H1 (cell line): Measurements from ENCODE around the gene CDH12. TPM values are rescaled to one million over a fixed set of nuclear protein-coding genes. Genes with fewer than 3 reads are reported as not detected.

Experiments
- CTCF ChIA-PET: fragments of 300-600 bp; sonication (Branson Sonifier 250); formaldehyde crosslinking; loops from one replicate; lab custom pipeline; 2021; ENCODE audit not compliant: partially characterized antibody; lab: Charles Lee
- POLR2A ChIA-PET: fragments of 300-600 bp; sonication (Branson Sonifier 250); formaldehyde crosslinking; loops from one replicate; lab custom pipeline; 2021; ENCODE audit warnings: inconsistent platforms; ENCODE audit not compliant: partially characterized antibody; lab: Charles Lee
- DNase-seq, 2 experiments: peaks; one replicate each; pipeline versions ENCODE4 v3.0.0 to v3.0.0-alpha.2; 2010 to 2022; ENCODE audit warnings: low spot score in 2 of 2, low read depth in 1 of 2, mixed read lengths in 1 of 2
- FAIRE-seq: peaks from 2 replicates; lab custom pipeline; 2011; peaks lifted over from hg19 to GRCh38; lab: Jason Lieb, UNC
- H2AFZ ChIP-seq: 2 replicates; pipeline ENCODE4 v1.8.1; 2012; ENCODE audit warnings: low read length, inconsistent platforms
- H2AK5ac ChIP-seq: 2 replicates; pipeline ENCODE4 v1.6.1; 2013; ENCODE audit warnings: low read depth, low read length
- H2BK120ac ChIP-seq: replicated peaks from 2 replicates; pipeline ENCODE3; 2013; ENCODE audit warnings: low read depth, low read length, inconsistent platforms
- H2BK12ac ChIP-seq: 2 replicates; pipeline ENCODE4 v1.6.1; 2013; ENCODE audit warnings: low read depth, low read length
- H2BK15ac ChIP-seq: 2 replicates; pipeline ENCODE4 v1.6.1; 2013; ENCODE audit warnings: low read length
- H2BK20ac ChIP-seq: 2 replicates; pipeline ENCODE4 v1.6.1; 2013; ENCODE audit warnings: low read length
- H2BK5ac ChIP-seq: 2 replicates; pipeline ENCODE4 v1.6.1; 2013; ENCODE audit warnings: low read depth, low read length
- H3K14ac ChIP-seq: 2 replicates; pipeline ENCODE4 v1.6.1; 2013; ENCODE audit warnings: inconsistent platforms; ENCODE audit not compliant: insufficient read length
- H3K18ac ChIP-seq: 2 replicates; pipeline ENCODE4 v1.6.1; 2013; ENCODE audit warnings: low read length; ENCODE audit errors: extremely low read depth
- H3K23ac ChIP-seq: 2 replicates; pipeline ENCODE4 v1.6.1; 2013; ENCODE audit warnings: inconsistent platforms; ENCODE audit not compliant: insufficient read length
- H3K23me2 ChIP-seq: 2 replicates; pipeline ENCODE4 v1.6.1; 2013; ENCODE audit warnings: low read depth, low read length
- H3K27ac ChIP-seq: 2 replicates; pipeline ENCODE4 v1.6.1; 2011; ENCODE audit warnings: low read depth, low read length, inconsistent platforms
- H3K27me3 ChIP-seq, 4 experiments: replicated peaks in 1 of 4; 1 replicate in 1 of 4; 2 replicates in 3 of 4; pipeline versions ENCODE4 v1.6.1 to v1.8.1; 2011 to 2013; ENCODE audit warnings: low read length in 3 of 4, mild to moderate bottlenecking in 3 of 4, inconsistent platforms in 2 of 4, mixed read lengths in 2 of 4, moderate library complexity in 1 of 4; ENCODE audit not compliant: control insufficient read depth in 3 of 4, insufficient read depth in 3 of 4; ENCODE audit errors: extremely low read depth in 1 of 4
- H3K36me3 ChIP-seq, 4 experiments: 2 replicates each; pipeline versions ENCODE4 v1.6.1 to v1.8.1; 2011 to 2013; ENCODE audit warnings: mild to moderate bottlenecking in 4 of 4, low read length in 3 of 4, moderate library complexity in 2 of 4, control low read depth in 1 of 4, inconsistent platforms in 1 of 4; ENCODE audit not compliant: insufficient read depth in 4 of 4, control insufficient read depth in 2 of 4
- H3K4ac ChIP-seq: replicated peaks from 2 replicates; pipeline ENCODE3; 2013; ENCODE audit warnings: low read length, low read depth, mixed read lengths, inconsistent platforms; ENCODE audit not compliant: insufficient read length
- H3K4me1 ChIP-seq, 4 experiments: replicated peaks in 1 of 4; 1 replicate in 1 of 4; 2 replicates in 3 of 4; pipeline versions ENCODE4 v1.6.1 to v1.8.1; 2011 to 2013; ENCODE audit warnings: low read length in 3 of 4, inconsistent platforms in 2 of 4, mixed read lengths in 1 of 4; ENCODE audit not compliant: insufficient read depth in 4 of 4, control insufficient read depth in 3 of 4
- H3K4me2 ChIP-seq, 2 experiments: 2 replicates each; pipeline versions ENCODE4 v1.6.1 to v1.8.1; 2011 to 2013; ENCODE audit warnings: low read depth in 2 of 2, low read length in 2 of 2, control low read depth in 1 of 2, inconsistent platforms in 1 of 2, mild to moderate bottlenecking in 1 of 2; ENCODE audit not compliant: insufficient read depth in 1 of 2
- H3K4me3 ChIP-seq, 4 experiments: fragments of 200-600, 300-600 bp in 1 of 4; sonication (generic), shearing (Covaris generic), sonication (Bioruptor Twin) in 1 of 4; 2 replicates each; pipeline versions ENCODE4 v1.5.1 to v1.8.1; 2011 to 2016; ENCODE audit warnings: low read length in 4 of 4, low read depth in 3 of 4, control low read depth in 2 of 4, inconsistent platforms in 2 of 4, mild to moderate bottlenecking in 2 of 4, mixed read lengths in 1 of 4, moderate library complexity in 1 of 4; ENCODE audit not compliant: insufficient read depth in 2 of 4; ENCODE audit errors: extremely low read depth in 1 of 4
- H3K56ac ChIP-seq: replicated peaks from 2 replicates; pipeline ENCODE3; 2013; ENCODE audit warnings: low read depth, mild to moderate bottlenecking, mixed read lengths, low read length, inconsistent platforms; ENCODE audit not compliant: insufficient read length
- H3K79me1 ChIP-seq: 2 replicates; pipeline ENCODE4 v1.6.1; 2013; ENCODE audit warnings: low read depth, low read length, control low read depth
- H3K79me2 ChIP-seq, 2 experiments: 2 replicates each; pipeline versions ENCODE4 v1.6.1 to v1.8.1; 2012 to 2013; ENCODE audit warnings: low read length in 2 of 2, mild to moderate bottlenecking in 2 of 2, inconsistent platforms in 1 of 2; ENCODE audit not compliant: insufficient read depth in 2 of 2, control insufficient read depth in 1 of 2
- H3K9ac ChIP-seq, 4 experiments: replicated peaks in 1 of 4; 1 replicate in 1 of 4; 2 replicates in 3 of 4; pipeline versions ENCODE4 v1.6.1 to v1.8.1; 2011 to 2013; ENCODE audit warnings: low read depth in 3 of 4, low read length in 3 of 4, control low read depth in 2 of 4, mild to moderate bottlenecking in 2 of 4, moderate library complexity in 2 of 4, inconsistent platforms in 1 of 4; ENCODE audit errors: extremely low read depth in 1 of 4
- H3K9me3 ChIP-seq, 2 experiments: 2 replicates each; pipeline versions ENCODE4 v1.6.1 to v1.8.1; 2012 to 2013; ENCODE audit warnings: mild to moderate bottlenecking in 2 of 2, moderate library complexity in 2 of 2, control low read depth in 1 of 2, inconsistent platforms in 1 of 2, low read depth in 1 of 2, low read length in 1 of 2, mixed read lengths in 1 of 2; ENCODE audit not compliant: insufficient read depth in 2 of 2
- H4K20me1 ChIP-seq, 2 experiments: replicated peaks in 1 of 2; 2 replicates each; pipeline versions ENCODE3 to v1.8.1; 2011 to 2013; ENCODE audit warnings: inconsistent platforms in 2 of 2, low read length in 2 of 2, mild to moderate bottlenecking in 1 of 2; ENCODE audit not compliant: insufficient read depth in 2 of 2, control insufficient read depth in 1 of 2
- H4K5ac ChIP-seq: 2 replicates; pipeline ENCODE4 v1.6.1; 2013; ENCODE audit warnings: low read length, low read depth, mixed read lengths, inconsistent platforms; ENCODE audit not compliant: insufficient read length
- H4K8ac ChIP-seq: 2 replicates; pipeline ENCODE4 v1.8.0; 2013; ENCODE audit warnings: mild to moderate bottlenecking, moderate library complexity, low read length, inconsistent platforms; ENCODE audit not compliant: insufficient read depth; ENCODE audit errors: extremely low read depth
- H4K91ac ChIP-seq: replicated peaks from 2 replicates; pipeline ENCODE3; 2013; ENCODE audit warnings: low read length, mixed read lengths, inconsistent platforms; ENCODE audit not compliant: insufficient read length
- CEBPB ChIP-seq: IDR thresholded peaks from 2 replicates; pipeline ENCODE4 v1.6.1; 2012; ENCODE audit warnings: low read depth, low read length
- EGR1 ChIP-seq: IDR thresholded peaks from 2 replicates; pipeline ENCODE4 v1.6.1; 2011; ENCODE audit warnings: low read depth, low read length, borderline replicate concordance
- EZH2 ChIP-seq: fragments of 200-600 bp; sonication (generic); IDR thresholded peaks from 2 replicates; pipeline ENCODE4 v1.7.1; 2012; ENCODE audit warnings: low read depth, mild to moderate bottlenecking, moderate library complexity, low read length, inconsistent platforms; ENCODE audit not compliant: severe bottlenecking
- JUND ChIP-seq: IDR thresholded peaks from 2 replicates; pipeline ENCODE4 v1.6.1; 2011; ENCODE audit warnings: mild to moderate bottlenecking, improper control_type of control experiment, low read length
- KDM4A ChIP-seq: IDR thresholded peaks from one replicate; pipeline ENCODE4 v1.7.1; 2012; ENCODE audit warnings: low read depth, mild to moderate bottlenecking, moderate library complexity, low read length, inconsistent platforms; ENCODE audit not compliant: severe bottlenecking
- KDM5A ChIP-seq: fragments of 200-600 bp; IDR thresholded peaks from 2 replicates; pipeline ENCODE4 v1.7.1; 2012; ENCODE audit warnings: mild to moderate bottlenecking, low read length, inconsistent platforms, mixed read lengths
- PHF8 ChIP-seq: fragments of 200-600 bp; sonication (generic); conservative IDR thresholded peaks from 2 replicates; pipeline ENCODE4 v1.7.1; 2012; ENCODE audit warnings: low read depth, mild to moderate bottlenecking, inconsistent platforms, low read length, moderate library complexity
- RBBP5 ChIP-seq: IDR thresholded peaks from 2 replicates; pipeline ENCODE4 v1.7.1; 2012; ENCODE audit warnings: low read depth, mild to moderate bottlenecking, inconsistent platforms, low read length, moderate library complexity, borderline replicate concordance
- RXRA ChIP-seq: IDR thresholded peaks from 2 replicates; pipeline ENCODE4 v1.6.1; 2011; ENCODE audit warnings: low read depth, mild to moderate bottlenecking, low read length, moderate library complexity; ENCODE audit not compliant: insufficient read depth
- SAP30 ChIP-seq: fragments of 300-600 bp; sonication (generic); IDR thresholded peaks from 2 replicates; pipeline ENCODE4 v1.7.1; 2012; ENCODE audit warnings: low read length, moderate library complexity, mild to moderate bottlenecking, inconsistent platforms; ENCODE audit not compliant: insufficient read depth, insufficient replicate concordance
- SIX5 ChIP-seq: IDR thresholded peaks from 2 replicates; pipeline ENCODE4 v1.6.1; 2011; ENCODE audit warnings: mild to moderate bottlenecking, low read depth, low read length
- ZNF274 ChIP-seq: IDR thresholded peaks from 2 replicates; pipeline ENCODE4 v1.7.0; 2012; ENCODE audit warnings: low read length, borderline replicate concordance; ENCODE audit errors: extremely low read depth
- WGBS, 2 experiments: shearing (Covaris generic) in 1 of 2; methylation state at CpG; one replicate each; pipeline versions ENCODE4 v1.1.6 to v1.1.7; 2013 to 2015; ENCODE audit warnings: low lambda C conversion rate in 2 of 2, mixed read lengths in 2 of 2, inconsistent platforms in 1 of 2, low coverage in 1 of 2, missing lambda C conversion rate in 1 of 2; ENCODE audit not compliant: insufficient replicate concordance in 2 of 2, insufficient coverage in 1 of 2, insufficient read length in 1 of 2; ENCODE audit errors: extremely low coverage in 1 of 2, missing lambda C conversion rate in 1 of 2; 5-methylcytosine and 5-hydroxymethylcytosine counted together
- polyA plus RNA-seq, 7 experiments: library from polyadenylated mRNA; depleted of rRNA in 3 of 7; stranded (reverse) in 5 of 7; unstranded in 2 of 7; fragments of >200 nt in 5 of 7; fragments of 200-250 nt in 2 of 7; gene quantifications; 1 replicate in 5 of 7; 2 replicates in 1 of 7; 4 replicates in 1 of 7; pipeline versions ENCODE4 v1.2.1 to v1.2.3, GENCODE V29; 2011 to 2013; ENCODE audit warnings: missing spikeins in 2 of 7, mixed read lengths in 2 of 7
- total RNA-seq: library from RNA; stranded (reverse); fragmentation: NEBNext Ultra II Directional; extraction: Animal tissue kit (Norgen Biotek cat#: 25700); gene quantifications from 2 replicates; pipeline ENCODE4 v1.2.1, GENCODE V29; 2021
- TF ChIP-seq, protein P1 (sequence below): IDR thresholded peaks from 2 replicates; pipeline ENCODE4 v1.6.1; 2012; ENCODE audit warnings: inconsistent platforms
- TF ChIP-seq, protein P2 (sequence below): IDR thresholded peaks from 2 replicates; pipeline ENCODE4 v1.6.1; 2011; ENCODE audit warnings: low read depth, mild to moderate bottlenecking, low read length; ENCODE audit not compliant: insufficient read depth

The CDH12 gene
- total and polyA plus RNA-seq, 2 of the 8 experiments (the other 6 are each of a cell fraction or from before 2014, with no cell fraction given), result 0.03 TPM; not detected in 1

DNA sequence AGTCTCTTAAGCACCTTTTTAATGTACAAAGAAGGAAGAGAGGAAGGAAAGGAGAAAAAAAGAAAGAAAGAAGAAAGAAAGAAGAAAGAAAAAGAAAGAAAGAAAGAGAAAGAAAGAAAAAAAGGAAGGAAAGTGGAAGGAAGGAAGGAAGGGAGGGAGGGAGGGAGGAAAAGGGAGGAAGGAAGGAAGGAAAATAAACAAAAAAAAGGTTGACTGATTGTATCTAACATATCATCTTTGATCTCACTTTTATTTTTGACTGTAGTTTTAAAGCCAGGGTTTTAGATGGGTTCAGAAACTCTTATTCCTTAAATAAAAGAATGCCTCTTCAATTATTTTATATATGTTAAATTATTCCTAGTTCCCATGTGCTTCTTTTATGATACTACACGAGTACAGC, 794.5 kb downstream of the CDH12 start:
- Histone ChIP-seq H3K27me3 (no peaks in the 10 kb centered on the region), H4K91ac (no peak overlapping the region), H4K8ac (no peak overlapping the region), H4K20me1 (no peaks in the 10 kb centered on the region), H2BK5ac (no peak overlapping the region), H3K27ac (no peak overlapping the region), H2BK120ac (no peak overlapping the region), H3K79me1 (no peaks in the 10 kb centered on the region), H3K56ac (no peak overlapping the region), H3K23me2 (no peaks in the 10 kb centered on the region), H3K9ac (no peak overlapping the region), H3K4ac (no peak overlapping the region), H3K4me1 (no peaks in the 10 kb centered on the region), H2BK15ac (no peak overlapping the region), H3K9me3 (no peaks in the 10 kb centered on the region), H3K14ac (no peak overlapping the region), H2BK20ac (no peak overlapping the region), H3K18ac (no peak overlapping the region), H3K4me3 (no peak overlapping the region), H2BK12ac (no peak overlapping the region), H4K5ac (no peak overlapping the region), H3K79me2 (no peaks in the 10 kb centered on the region), H3K36me3 (no peaks in the 10 kb centered on the region), H2AFZ (no peak overlapping the region), H3K4me2 (no peak overlapping the region), H3K23ac (no peak overlapping the region), H2AK5ac (no peak overlapping the region)
- ChIA-PET CTCF (no interaction called here), POLR2A (no interaction called here)
- DNase-seq (no peak), FAIRE-seq (no peak)
- 96% methylated on average over 1 of the region's 1 CpG; no CpG with 5 or more reads in 1 of the 2 experiments for WGBS, 2 experiments
- TF ChIP-seq ZNF274 (no peak), PHF8 (no peak), KDM5A (no peak), CEBPB (no peak), SIX5 (no peak), SAP30 (no peak), RBBP5 (no peak), EGR1 (no peak), JUND (no peak), RXRA (no peak), KDM4A (no peak), EZH2 (no peak)
- TF ChIP-seq, protein P1, sequence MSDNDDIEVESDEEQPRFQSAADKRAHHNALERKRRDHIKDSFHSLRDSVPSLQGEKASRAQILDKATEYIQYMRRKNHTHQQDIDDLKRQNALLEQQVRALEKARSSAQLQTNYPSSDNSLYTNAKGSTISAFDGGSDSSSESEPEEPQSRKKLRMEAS, result no peak
- TF ChIP-seq, protein P2, sequence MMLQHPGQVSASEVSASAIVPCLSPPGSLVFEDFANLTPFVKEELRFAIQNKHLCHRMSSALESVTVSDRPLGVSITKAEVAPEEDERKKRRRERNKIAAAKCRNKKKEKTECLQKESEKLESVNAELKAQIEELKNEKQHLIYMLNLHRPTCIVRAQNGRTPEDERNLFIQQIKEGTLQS, result no peak
